GM21529 (cell line): ENCODE data around the gene SKP1.

ENCODE experiments used
- ATAC-seq: cut with Tn5 transposase; IDR thresholded peaks from one replicate; pipeline ENCODE4 v1.9.1; 2021; ENCODE audit not compliant: unreplicated experiment

The SKP1 gene

GRCh38 chr5:134113902-134114875 lies 62.6 kb downstream of the SKP1 start, which contains the start of gene TCF7:
Gene TCF7 (plus strand): TSS chr5:134114681. CDS start chr5:134114907, 226 bp downstream.
- ATAC-seq: peak; percentile 83

GRCh38 chr5:134113363-134113889 lies 63.3 kb downstream of the SKP1 start:
- ATAC-seq: no peak

- ATAC-seq: no peak
Observed at GRCh38 chr5:134112726-134113362, 63.9 kb downstream of the SKP1 start.

GRCh38 chr5:134111741-134112647 lies 64.8 kb downstream of the SKP1 start:
- no peak for ATAC-seq

- no peak for ATAC-seq
Observed at GRCh38 chr5:134110382-134110781, 66.4 kb downstream of the SKP1 start.

GRCh38 chr5:134107779-134108178 lies 69.0 kb downstream of the SKP1 start:
- no peak for ATAC-seq

GRCh38 chr5:134106991-134107701 lies 69.6 kb downstream of the SKP1 start:
- ATAC-seq: no peak

- no peak for ATAC-seq
Observed at GRCh38 chr5:134103998-134104654, 72.6 kb downstream of the SKP1 start.

- no peak for ATAC-seq
Observed at GRCh38 chr5:134103397-134103796, 73.4 kb downstream of the SKP1 start.

- no peak for ATAC-seq
Observed at GRCh38 chr5:134101686-134102439, 74.9 kb downstream of the SKP1 start.

GRCh38 chr5:134100283-134101091 lies 76.3 kb downstream of the SKP1 start:
- peak; percentile 75 for ATAC-seq

- ATAC-seq: no peak
Observed at GRCh38 chr5:134099939-134100282, 76.8 kb downstream of the SKP1 start.

- ATAC-seq: peak; percentile 23
Observed at GRCh38 chr5:134099288-134099872, 77.4 kb downstream of the SKP1 start.
